ENCODE data around the gene EPB41L5. TPM values are rescaled to one million over a fixed set of nuclear protein-coding genes. Genes with fewer than 3 reads are reported as not detected.
"Not testable (repeated sequence)": the region's sequence is repeated elsewhere in the genome, so short reads cannot be mapped to it uniquely, and the experiment has no call there.

Gene EPB41L5
- total RNA-seq, result 10 to 100 TPM in 3 of 4 donors, 1 to 10 TPM in 1; 9.2 to 56.5 (median 25.1) TPM

- Histone ChIP-seq H3K27ac (peak within 1 kb of the TSS; percentile 82 to 86), H3K9me3 (no peaks in the 10 kb centered on the region), H3K36me3 (no peaks in the 10 kb centered on the region), H3K4me3 (peak within 1 kb of the TSS; percentile 70 to 79), H3K4me1 (no peaks in the 10 kb centered on the region), H3K27me3 (no peaks in the 10 kb centered on the region)
- peak; percentile 86 to 92 for DNase-seq
- TF ChIP-seq POLR2A (IDR thresholded peaks at IDR 0.05), result peak in 1 of 2 donors; percentile 72
- TF ChIP-seq, protein P1, sequence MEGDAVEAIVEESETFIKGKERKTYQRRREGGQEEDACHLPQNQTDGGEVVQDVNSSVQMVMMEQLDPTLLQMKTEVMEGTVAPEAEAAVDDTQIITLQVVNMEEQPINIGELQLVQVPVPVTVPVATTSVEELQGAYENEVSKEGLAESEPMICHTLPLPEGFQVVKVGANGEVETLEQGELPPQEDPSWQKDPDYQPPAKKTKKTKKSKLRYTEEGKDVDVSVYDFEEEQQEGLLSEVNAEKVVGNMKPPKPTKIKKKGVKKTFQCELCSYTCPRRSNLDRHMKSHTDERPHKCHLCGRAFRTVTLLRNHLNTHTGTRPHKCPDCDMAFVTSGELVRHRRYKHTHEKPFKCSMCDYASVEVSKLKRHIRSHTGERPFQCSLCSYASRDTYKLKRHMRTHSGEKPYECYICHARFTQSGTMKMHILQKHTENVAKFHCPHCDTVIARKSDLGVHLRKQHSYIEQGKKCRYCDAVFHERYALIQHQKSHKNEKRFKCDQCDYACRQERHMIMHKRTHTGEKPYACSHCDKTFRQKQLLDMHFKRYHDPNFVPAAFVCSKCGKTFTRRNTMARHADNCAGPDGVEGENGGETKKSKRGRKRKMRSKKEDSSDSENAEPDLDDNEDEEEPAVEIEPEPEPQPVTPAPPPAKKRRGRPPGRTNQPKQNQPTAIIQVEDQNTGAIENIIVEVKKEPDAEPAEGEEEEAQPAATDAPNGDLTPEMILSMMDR (IDR thresholded peaks at IDR 0.05), result no peak
- intact Hi-C loops (cut with DNase I; ENCODE audit: low total_unique reads), result no loop called here
These were observed at the start of gene EPB41L5 for GRCh38 chr2:120012771-120013596. Gene EPB41L5 (plus strand): TSS chr2:120013077. CDS start chr2:120019085, 6,008 bp downstream.

GRCh38 chr2:119981896-119982295, 31.0 kb upstream of the EPB41L5 start:
- Histone ChIP-seq H3K4me3 (no peak overlapping the region), H3K27me3 (no peaks in the 10 kb centered on the region), H3K27ac (no peak overlapping the region), H3K36me3 (no peaks in the 10 kb centered on the region), H3K4me1 (no peaks in the 10 kb centered on the region), H3K9me3 (no peaks in the 10 kb centered on the region)
- intact Hi-C loops (cut with DNase I; ENCODE audit: low total_unique reads), result no loop called here
- DNase-seq, result no peak
- TF ChIP-seq, protein P1 (IDR thresholded peaks at IDR 0.05), result no peak
- no peak for TF ChIP-seq POLR2A (IDR thresholded peaks at IDR 0.05)

DNA sequence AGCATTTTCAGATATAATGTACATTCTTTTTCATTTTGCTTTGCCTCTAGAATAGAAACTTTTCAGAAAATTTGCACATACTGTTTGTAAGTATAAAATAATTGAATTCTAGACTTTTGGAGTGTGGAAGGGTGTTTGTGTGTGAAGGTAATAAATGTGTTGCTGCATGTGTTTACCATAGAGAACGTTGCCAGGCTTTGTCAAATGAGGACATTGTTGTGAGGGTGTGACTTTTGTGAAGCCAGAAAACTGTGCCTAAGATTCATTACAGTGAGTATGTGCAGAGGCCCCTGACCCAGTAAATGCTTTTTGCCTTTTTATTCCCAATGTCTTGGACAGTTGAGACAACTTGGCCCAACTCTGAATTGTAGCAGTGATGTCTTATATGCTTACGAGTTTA, 30.4 kb upstream of the EPB41L5 start:
- Histone ChIP-seq H3K4me3 (no peak overlapping the region), H3K4me1 (no peaks in the 10 kb centered on the region), H3K27me3 (no peaks in the 10 kb centered on the region), H3K9me3 (no peaks in the 10 kb centered on the region), H3K36me3 (no peaks in the 10 kb centered on the region), H3K27ac (no peak overlapping the region)
- TF ChIP-seq POLR2A (IDR thresholded peaks at IDR 0.05), result no peak
- TF ChIP-seq, protein P1 (IDR thresholded peaks at IDR 0.05), result no peak
- intact Hi-C loops (cut with DNase I; ENCODE audit: low total_unique reads), result no loop called here
- no peak for DNase-seq

GRCh38 chr2:119983108-119983507, 29.8 kb upstream of the EPB41L5 start:
- Histone ChIP-seq H3K36me3 (no peaks in the 10 kb centered on the region), H3K27me3 (no peaks in the 10 kb centered on the region), H3K27ac (no peak overlapping the region), H3K4me3 (no peak overlapping the region), H3K9me3 (no peaks in the 10 kb centered on the region), H3K4me1 (no peaks in the 10 kb centered on the region)
- intact Hi-C loops (cut with DNase I; ENCODE audit: low total_unique reads), result no loop called here
- no peak for TF ChIP-seq POLR2A (IDR thresholded peaks at IDR 0.05)
- TF ChIP-seq, protein P1 (IDR thresholded peaks at IDR 0.05), result no peak
- no peak for DNase-seq

DNA sequence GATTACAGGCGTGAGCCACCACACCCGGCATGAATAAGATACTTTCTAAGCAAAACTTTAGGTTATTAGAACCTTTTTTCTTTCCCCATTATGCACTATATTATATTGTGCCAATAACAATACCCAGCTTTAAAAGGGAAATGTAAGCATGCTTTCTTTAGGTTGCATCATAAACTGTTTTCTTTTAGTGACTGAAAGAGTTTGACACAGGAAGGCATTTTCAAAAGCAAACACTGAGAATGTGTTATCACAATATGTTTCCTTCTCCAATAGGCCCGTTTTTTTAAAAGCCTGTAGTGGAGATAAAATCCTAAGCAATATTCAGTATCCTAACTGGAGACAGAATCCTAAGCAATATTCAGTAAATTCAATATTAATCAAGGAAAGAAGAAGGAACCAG, 16.7 kb upstream of the EPB41L5 start:
- H3K4me3 ChIP-seq, result no peak overlapping the region
- H3K4me1 ChIP-seq, result no peaks in the 10 kb centered on the region
- no peaks in the 10 kb centered on the region for H3K27me3 ChIP-seq
- no peak overlapping the region for H3K27ac ChIP-seq
- H3K36me3 ChIP-seq, result no peaks in the 10 kb centered on the region
- no peak for DNase-seq
- TF ChIP-seq POLR2A (IDR thresholded peaks at IDR 0.05), result no peak
- TF ChIP-seq, protein P1 (IDR thresholded peaks at IDR 0.05), result no peak
- H3K9me3 ChIP-seq, result no peaks in the 10 kb centered on the region
- intact Hi-C loops (cut with DNase I; ENCODE audit: low total_unique reads), result no loop called here

DNA sequence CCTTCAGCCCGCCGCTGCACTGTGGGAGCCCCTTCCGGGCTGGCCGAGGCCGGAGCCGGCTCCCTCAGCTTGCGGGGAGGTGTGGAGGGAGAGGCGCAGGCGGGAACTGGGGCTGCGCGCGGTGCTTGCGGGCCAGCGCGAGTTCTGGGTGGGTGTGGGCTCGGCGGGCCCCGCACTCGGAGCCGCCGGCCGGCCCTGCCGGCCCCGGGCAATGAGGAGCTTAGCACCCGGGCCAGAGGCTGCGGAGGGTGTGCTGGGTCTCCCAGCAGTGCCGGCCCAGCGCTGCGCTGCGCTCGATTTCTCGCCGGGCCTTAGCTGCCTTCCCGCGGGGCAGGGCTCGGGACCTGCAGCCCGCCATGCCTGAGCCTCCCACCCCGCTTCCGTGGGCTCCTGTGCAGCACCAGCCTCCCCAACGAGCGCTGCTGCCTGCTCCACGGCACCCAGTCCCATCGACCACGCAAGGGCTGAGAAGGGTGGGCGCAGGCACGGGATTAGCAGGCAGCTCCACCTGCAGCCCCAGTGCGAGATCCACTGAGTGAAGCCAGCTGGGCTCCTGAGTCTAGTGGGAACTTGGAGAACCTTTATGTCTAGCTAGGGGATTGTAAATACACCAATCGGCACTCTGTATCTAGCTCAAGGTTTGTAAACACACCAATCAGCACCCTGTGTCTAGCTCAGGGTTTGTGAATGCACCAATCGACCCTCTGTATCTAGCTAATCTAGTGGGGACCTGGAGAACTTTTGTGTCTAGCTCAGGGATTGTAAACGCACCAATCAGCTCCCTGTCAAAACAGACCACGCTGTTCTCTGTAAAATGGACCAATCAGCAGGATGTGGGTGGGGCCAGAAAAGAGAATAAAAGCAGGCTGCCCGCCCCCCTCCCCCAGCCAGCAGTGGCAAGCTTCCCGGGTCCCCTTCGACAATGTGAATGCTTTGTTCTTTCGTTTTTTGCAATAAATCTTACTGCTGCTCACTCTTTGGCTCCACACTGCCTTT, 15.7 kb upstream of the EPB41L5 start:
- H3K4me3 ChIP-seq; H3K36me3 ChIP-seq; H3K9me3 ChIP-seq; DNase-seq; H3K27ac ChIP-seq; intact Hi-C loops (cut with DNase I; ENCODE audit: low total_unique reads); H3K4me1 ChIP-seq; H3K27me3 ChIP-seq: not testable (repeated sequence)
